Astrocyte (in vitro differentiated cells and primary cell): Measurements from ENCODE around the gene RPL7A.
"Not testable (repeated sequence)": the region's sequence is repeated elsewhere in the genome, so short reads cannot be mapped to it uniquely, and the experiment has no call there.

Experiments
- CTCF ChIP-seq: IDR thresholded peaks from 2 replicates; pipeline ENCODE4 v1.5.1; 2011; ENCODE audit warnings: low read depth, mild to moderate bottlenecking, inconsistent platforms, low read length, moderate library complexity; ENCODE audit not compliant: insufficient read depth
- EZH2 ChIP-seq: IDR thresholded peaks from 2 replicates; pipeline ENCODE4 v1.6.1; 2012; ENCODE audit warnings: mild to moderate bottlenecking, low read length, inconsistent platforms; ENCODE audit not compliant: insufficient read depth

- peak; percentile 46 for TF ChIP-seq CTCF
- not testable (repeated sequence) for TF ChIP-seq EZH2
Observed at GRCh38 chr9:133329306-133330156, 18.5 kb upstream of the RPL7A start.
